ENCODE measurements around the gene AGPAT4.

The AGPAT4 gene

DNA sequence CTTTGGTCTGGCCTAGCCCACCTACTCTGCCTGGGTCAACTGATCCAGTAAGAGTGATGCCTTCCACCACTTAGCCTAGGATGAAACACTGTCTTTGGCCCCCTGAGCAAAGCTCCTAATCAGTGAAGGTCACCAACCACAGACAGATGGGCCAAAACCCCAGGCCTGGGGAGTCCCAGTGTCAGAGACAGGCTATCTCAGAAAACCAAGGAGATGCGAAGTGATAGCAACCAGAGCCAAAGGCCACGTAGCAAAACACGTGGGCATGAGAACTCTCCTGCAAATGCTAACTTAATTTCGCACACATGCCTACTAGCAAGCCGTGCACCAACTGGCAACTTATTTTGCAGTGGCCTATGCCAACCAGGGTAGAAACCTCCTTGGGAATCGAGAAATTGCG lies 29.1 kb downstream of the AGPAT4 start:
- Histone ChIP-seq H2BK120ac (ENCODE audit: insufficient read depth, low read length, poor library complexity) (no peak overlapping the region), H3K27me3 (ENCODE audit: insufficient read depth, low read length) (no peaks in the 10 kb centered on the region), H3K23ac (ENCODE audit: low read length) (no peak overlapping the region), H3K79me1 (ENCODE audit: low read length) (no peaks in the 10 kb centered on the region), H3K14ac (ENCODE audit: low read length) (no peak overlapping the region), H3K18ac (ENCODE audit: low read length) (no peak overlapping the region), H4K91ac (ENCODE audit: low read depth, low read length) (no peak overlapping the region), H4K12ac (ENCODE audit: low read depth, low read length) (no peak overlapping the region), H3K4me3 (ENCODE audit: low read depth, low read length) (no peak overlapping the region), H3K9me3 (ENCODE audit: insufficient read depth, low read depth, low read length) (no peaks in the 10 kb centered on the region), H3K4ac (ENCODE audit: low read depth, low read length) (no peak overlapping the region), H3K27ac (ENCODE audit: low read depth, low read length) (no peak overlapping the region), H3K79me2 (ENCODE audit: control insufficient read depth, insufficient read depth, low read length, poor library complexity) (no peaks in the 10 kb centered on the region), H2AK5ac (ENCODE audit: low read length) (no peak overlapping the region), H4K8ac (ENCODE audit: low read depth, low read length) (no peak overlapping the region), H3K4me1 (ENCODE audit: control insufficient read depth in 1 of 2, insufficient read depth in 2 of 2, low read length in 2 of 2) (no peaks in the 10 kb centered on the region), H3K36me3 (ENCODE audit: control insufficient read depth in 1 of 2, insufficient read depth in 2 of 2, low read length in 2 of 2) (no peaks in the 10 kb centered on the region), H3K4me2 (ENCODE audit: low read length) (no peak overlapping the region), H3K9ac (ENCODE audit: low read length) (no peak overlapping the region), H2BK5ac (ENCODE audit: low read depth, low read length, poor library complexity) (no peak overlapping the region), H2AFZ (ENCODE audit: insufficient read depth, low read length, poor library complexity) (no peak overlapping the region), H2BK12ac (ENCODE audit: low read length) (no peak overlapping the region)
- no CpG with 5 or more reads among the region's 7 CpGs for WGBS (ENCODE audit: extremely low coverage, insufficient coverage, insufficient read length)
- no peak for DNase-seq

DNA sequence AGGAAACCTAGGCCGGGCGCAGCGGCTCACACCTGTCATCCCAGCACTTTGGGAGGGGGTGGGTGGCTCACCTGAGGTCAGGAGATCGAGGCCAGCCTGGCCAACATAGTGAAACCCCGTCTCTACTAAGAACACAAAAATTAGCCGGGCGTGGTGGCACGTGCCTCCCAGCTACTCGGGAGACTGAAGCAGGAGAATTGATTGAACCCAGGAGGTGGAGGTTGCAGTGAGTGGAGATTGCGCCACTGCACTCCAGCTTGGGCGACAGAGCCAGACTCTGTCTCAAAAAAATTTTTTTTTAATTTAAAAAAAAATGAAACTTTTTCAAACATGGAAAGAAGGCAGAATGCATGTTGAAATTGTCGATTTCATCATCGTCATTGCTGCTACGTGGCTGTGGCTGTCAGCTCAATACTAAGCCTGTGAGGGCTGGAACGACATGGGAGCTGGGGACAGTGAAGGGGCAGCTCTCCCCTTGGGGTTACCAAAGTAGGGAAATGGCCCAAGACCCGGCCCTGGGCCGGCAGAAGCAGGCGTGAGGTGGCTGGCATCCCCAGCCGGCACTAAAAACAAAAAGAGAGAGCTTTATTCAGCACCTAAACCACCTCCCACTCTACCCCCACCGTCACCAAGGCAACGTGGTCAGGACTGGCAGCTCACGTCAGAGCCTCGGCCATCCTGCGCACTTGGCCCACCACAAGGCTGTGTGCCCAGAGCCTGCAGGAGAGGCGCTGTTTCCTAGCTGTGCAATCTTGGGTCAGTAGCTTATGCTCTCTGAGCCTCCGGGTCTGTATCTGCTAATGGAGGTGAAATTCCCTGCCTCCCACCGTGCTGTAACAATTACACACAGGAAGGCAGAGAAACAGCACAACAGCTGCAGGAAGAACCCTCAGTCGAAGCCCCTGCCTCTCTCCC lies 30.8 kb downstream of the AGPAT4 start:
- Histone ChIP-seq H2AFZ (ENCODE audit: insufficient read depth, low read length, poor library complexity) (no peak overlapping the region), H4K8ac (ENCODE audit: low read depth, low read length) (no peak overlapping the region), H3K9ac (ENCODE audit: low read length) (no peak overlapping the region), H3K4me3 (ENCODE audit: low read depth, low read length) (no peak overlapping the region), H3K79me1 (ENCODE audit: low read length) (no peaks in the 10 kb centered on the region), H3K27me3 (ENCODE audit: insufficient read depth, low read length) (no peaks in the 10 kb centered on the region), H2BK5ac (ENCODE audit: low read depth, low read length, poor library complexity) (no peak overlapping the region), H4K12ac (ENCODE audit: low read depth, low read length) (no peak overlapping the region), H2BK12ac (ENCODE audit: low read length) (no peak overlapping the region), H4K91ac (ENCODE audit: low read depth, low read length) (no peak overlapping the region), H3K79me2 (ENCODE audit: control insufficient read depth, insufficient read depth, low read length, poor library complexity) (no peaks in the 10 kb centered on the region), H2BK120ac (ENCODE audit: insufficient read depth, low read length, poor library complexity) (no peak overlapping the region), H3K14ac (ENCODE audit: low read length) (no peak overlapping the region), H3K27ac (ENCODE audit: low read depth, low read length) (no peak overlapping the region), H3K4ac (ENCODE audit: low read depth, low read length) (no peak overlapping the region), H2AK5ac (ENCODE audit: low read length) (no peak overlapping the region), H3K36me3 (ENCODE audit: control insufficient read depth in 1 of 2, insufficient read depth in 2 of 2, low read length in 2 of 2) (no peaks in the 10 kb centered on the region), H3K18ac (ENCODE audit: low read length) (no peak overlapping the region), H3K23ac (ENCODE audit: low read length) (no peak overlapping the region), H3K4me1 (ENCODE audit: control insufficient read depth in 1 of 2, insufficient read depth in 2 of 2, low read length in 2 of 2) (no peaks in the 10 kb centered on the region), H3K9me3 (ENCODE audit: insufficient read depth, low read depth, low read length) (no peaks in the 10 kb centered on the region), H3K4me2 (ENCODE audit: low read length) (no peak overlapping the region)
- DNase-seq, result peak; percentile 90 to 93
- no CpG with 5 or more reads among the region's 28 CpGs for WGBS (ENCODE audit: extremely low coverage, insufficient coverage, insufficient read length)

DNA sequence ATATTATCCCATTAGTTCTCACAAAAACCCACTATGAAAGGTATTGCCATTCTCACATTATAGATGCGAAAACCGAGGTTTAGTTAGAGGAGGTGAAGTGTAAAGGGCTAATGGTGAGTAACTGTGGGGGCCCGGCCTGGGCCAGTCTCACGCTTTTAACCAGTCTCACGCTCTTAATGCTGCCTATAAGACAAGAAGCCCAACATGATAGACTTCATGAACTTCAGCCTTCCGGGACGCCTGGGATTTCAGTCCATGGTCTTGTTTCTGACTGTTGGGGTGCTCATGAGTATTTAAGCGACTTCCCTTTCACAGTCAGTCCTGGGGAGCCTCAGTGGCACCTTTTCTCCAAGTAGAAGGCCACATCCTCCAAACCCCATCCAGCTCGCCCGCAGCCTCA lies 31.7 kb downstream of the AGPAT4 start:
- no peaks in the 10 kb centered on the region for H3K27me3 ChIP-seq (ENCODE audit: insufficient read depth, low read length)
- no peak overlapping the region for H3K23ac ChIP-seq (ENCODE audit: low read length)

DNA sequence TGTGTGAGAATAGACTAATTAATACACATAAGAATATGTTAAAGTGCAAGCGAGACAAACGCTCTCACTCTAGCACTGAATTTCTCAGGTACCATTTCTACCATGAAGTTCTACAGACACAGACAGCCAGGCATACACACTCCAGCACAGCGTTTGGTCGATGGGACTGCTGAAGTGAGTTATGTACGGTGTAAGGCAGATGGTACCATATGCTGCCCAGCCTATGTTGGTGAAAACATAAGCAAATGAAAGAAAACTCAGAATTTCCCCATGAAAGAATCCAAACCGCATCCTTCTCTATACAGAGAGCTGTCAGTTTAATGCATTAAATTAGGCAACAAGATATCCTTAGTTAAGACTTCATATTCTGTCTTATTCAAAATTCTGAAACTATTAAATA lies 34.9 kb downstream of the AGPAT4 start:
- no peak overlapping the region for H3K14ac ChIP-seq (ENCODE audit: low read length)
- no peak for DNase-seq
- no peak overlapping the region for H2BK5ac ChIP-seq (ENCODE audit: low read depth, low read length, poor library complexity)
- no peaks in the 10 kb centered on the region for H3K79me2 ChIP-seq (ENCODE audit: control insufficient read depth, insufficient read depth, low read length, poor library complexity)
- no CpG with 5 or more reads among the region's 6 CpGs for WGBS (ENCODE audit: extremely low coverage, insufficient coverage, insufficient read length)
- no peak overlapping the region for H4K8ac ChIP-seq (ENCODE audit: low read depth, low read length)
- H2BK120ac ChIP-seq (ENCODE audit: insufficient read depth, low read length, poor library complexity), result no peak overlapping the region
- no peak overlapping the region for H2BK12ac ChIP-seq (ENCODE audit: low read length)
- no peaks in the 10 kb centered on the region for H3K36me3 ChIP-seq (ENCODE audit: control insufficient read depth in 1 of 2, insufficient read depth in 2 of 2, low read length in 2 of 2)
- no peak overlapping the region for H3K18ac ChIP-seq (ENCODE audit: low read length)
- H3K4me1 ChIP-seq (ENCODE audit: control insufficient read depth in 1 of 2, insufficient read depth in 2 of 2, low read length in 2 of 2), result peaks cover 0 to 9% of the 10 kb centered on the region in 2 experiments
- H3K23ac ChIP-seq (ENCODE audit: low read length), result no peak overlapping the region
- no peak overlapping the region for H2AFZ ChIP-seq (ENCODE audit: insufficient read depth, low read length, poor library complexity)
- H3K9ac ChIP-seq (ENCODE audit: low read length), result no peak overlapping the region
- H4K12ac ChIP-seq (ENCODE audit: low read depth, low read length), result no peak overlapping the region
- H3K4me2 ChIP-seq (ENCODE audit: low read length), result no peak overlapping the region
- H2AK5ac ChIP-seq (ENCODE audit: low read length), result no peak overlapping the region
- H3K27me3 ChIP-seq (ENCODE audit: insufficient read depth, low read length), result no peaks in the 10 kb centered on the region
- no peak overlapping the region for H3K4me3 ChIP-seq (ENCODE audit: low read depth, low read length)
- H3K9me3 ChIP-seq (ENCODE audit: insufficient read depth, low read depth, low read length), result no peaks in the 10 kb centered on the region
- no peaks in the 10 kb centered on the region for H3K79me1 ChIP-seq (ENCODE audit: low read length)
- no peak overlapping the region for H3K27ac ChIP-seq (ENCODE audit: low read depth, low read length)
- no peak overlapping the region for H3K4ac ChIP-seq (ENCODE audit: low read depth, low read length)
- no peak overlapping the region for H4K91ac ChIP-seq (ENCODE audit: low read depth, low read length)

More for the DNA sequence above, 31.7 kb downstream of the AGPAT4 start:
- Histone ChIP-seq H3K4me2 (ENCODE audit: low read length) (no peak overlapping the region), H2BK5ac (ENCODE audit: low read depth, low read length, poor library complexity) (no peak overlapping the region), H4K91ac (ENCODE audit: low read depth, low read length) (no peak overlapping the region), H3K36me3 (ENCODE audit: control insufficient read depth in 1 of 2, insufficient read depth in 2 of 2, low read length in 2 of 2) (no peaks in the 10 kb centered on the region), H3K18ac (ENCODE audit: low read length) (no peak overlapping the region), H3K4me1 (ENCODE audit: control insufficient read depth in 1 of 2, insufficient read depth in 2 of 2, low read length in 2 of 2) (no peaks in the 10 kb centered on the region), H4K8ac (ENCODE audit: low read depth, low read length) (no peak overlapping the region), H2AK5ac (ENCODE audit: low read length) (no peak overlapping the region), H3K14ac (ENCODE audit: low read length) (no peak overlapping the region), H3K9ac (ENCODE audit: low read length) (no peak overlapping the region), H3K79me1 (ENCODE audit: low read length) (no peaks in the 10 kb centered on the region), H2BK12ac (ENCODE audit: low read length) (no peak overlapping the region), H3K9me3 (ENCODE audit: insufficient read depth, low read depth, low read length) (no peaks in the 10 kb centered on the region), H3K79me2 (ENCODE audit: control insufficient read depth, insufficient read depth, low read length, poor library complexity) (no peaks in the 10 kb centered on the region), H3K27ac (ENCODE audit: low read depth, low read length) (no peak overlapping the region), H2BK120ac (ENCODE audit: insufficient read depth, low read length, poor library complexity) (no peak overlapping the region), H4K12ac (ENCODE audit: low read depth, low read length) (no peak overlapping the region), H3K4ac (ENCODE audit: low read depth, low read length) (no peak overlapping the region), H3K4me3 (ENCODE audit: low read depth, low read length) (no peak overlapping the region), H2AFZ (ENCODE audit: insufficient read depth, low read length, poor library complexity) (no peak overlapping the region)
- no CpG with 5 or more reads among the region's 10 CpGs for WGBS (ENCODE audit: extremely low coverage, insufficient coverage, insufficient read length)
- no peak for DNase-seq

Measured in trophoblast cell (in vitro differentiated cells and primary cell).